K562 (cell line): ENCODE measurements around the gene RBKS. TPM values are rescaled to one million over a fixed set of nuclear protein-coding genes. Genes with fewer than 3 reads are reported as not detected.

Source experiments
- BRF1 ChIP-seq: IDR thresholded peaks from 3 replicates; pipeline ENCODE4 v1.6.1; 2011; ENCODE audit warnings: borderline replicate concordance, mild to moderate bottlenecking; ENCODE audit not compliant: insufficient read length; ENCODE audit errors: extremely low read depth
- RBM14 ChIP-seq: fragments of 200-400 bp; formaldehyde crosslinking; IDR thresholded peaks from 2 replicates; pipeline ENCODE4 v1.6.1; 2018; ENCODE audit warnings: low read depth, mild to moderate bottlenecking, low read length, moderate library complexity, borderline replicate concordance; ENCODE audit not compliant: insufficient read depth
- polyA plus RNA-seq, 8 experiments: library from polyadenylated mRNA; depleted of rRNA in 4 of 8; stranded (reverse) in 5 of 8; unstranded in 3 of 8; fragments of >200 nt; fragmentation: Nextera tagmentation in 2 of 8; fragmentation: Illumina TruSeq in 1 of 8; extraction: Ambion mirVana in 2 of 8; extraction: Trizol in 1 of 8; gene quantifications; 2 replicates each; pipeline versions ENCODE4 v1.2.1 to v1.2.3, GENCODE V29; 2011 to 2014; ENCODE audit warnings: inconsistent platforms in 1 of 8, missing spikeins in 1 of 8
- total RNA-seq, 7 experiments: library from RNA; depleted of rRNA in 6 of 7; stranded (reverse); fragments of >200 nt in 6 of 7; fragmentation: Illumina TruSeq in 2 of 7; extraction: Trizol in 2 of 7; gene quantifications; 2 replicates each; pipeline versions ENCODE4 v1.2.1 to v1.2.3, GENCODE V29; 2011 to 2021; ENCODE audit warnings: low replicate concordance in 1 of 7
- TF ChIP-seq, protein P1 (sequence below), 2 experiments: fragments of 450-650 bp; IDR thresholded peaks; 2 replicates each; pipeline ENCODE4 v1.6.1; 2018; ENCODE audit warnings: mild to moderate bottlenecking in 2 of 2, low read depth in 1 of 2; ENCODE audit not compliant: partially characterized antibody in 2 of 2
- TF ChIP-seq, protein P2 (sequence below): sonication (generic); formaldehyde crosslinking; IDR thresholded peaks from 2 replicates; pipeline ENCODE4 v1.8.0; 2022; ENCODE audit warnings: mild to moderate bottlenecking, missing genetic modification reagents, borderline replicate concordance
- TF ChIP-seq, protein P3 (sequence below): sonication (generic); formaldehyde crosslinking; IDR thresholded peaks from 2 replicates; pipeline ENCODE4 v1.8.0; 2022; ENCODE audit warnings: missing genetic modification reagents, mild to moderate bottlenecking, borderline replicate concordance
- TF ChIP-seq, protein P4 (sequence below): fragments of 450-650 bp; IDR thresholded peaks from 2 replicates; pipeline ENCODE4 v1.6.1; 2017; ENCODE audit warnings: antibody characterized with exemption, mild to moderate bottlenecking
- TF ChIP-seq, protein P5 (sequence below): sonication (generic); formaldehyde crosslinking; IDR thresholded peaks from 2 replicates; pipeline ENCODE4 v1.5.0; 2020; ENCODE audit warnings: missing genetic modification reagents

Gene RBKS
- total and polyA plus RNA-seq, 9 of the 15 experiments (the other 6 are each of a cell fraction or from before 2014, with no cell fraction given), result 0.06 to 0.39 (median 0.19) TPM

DNA sequence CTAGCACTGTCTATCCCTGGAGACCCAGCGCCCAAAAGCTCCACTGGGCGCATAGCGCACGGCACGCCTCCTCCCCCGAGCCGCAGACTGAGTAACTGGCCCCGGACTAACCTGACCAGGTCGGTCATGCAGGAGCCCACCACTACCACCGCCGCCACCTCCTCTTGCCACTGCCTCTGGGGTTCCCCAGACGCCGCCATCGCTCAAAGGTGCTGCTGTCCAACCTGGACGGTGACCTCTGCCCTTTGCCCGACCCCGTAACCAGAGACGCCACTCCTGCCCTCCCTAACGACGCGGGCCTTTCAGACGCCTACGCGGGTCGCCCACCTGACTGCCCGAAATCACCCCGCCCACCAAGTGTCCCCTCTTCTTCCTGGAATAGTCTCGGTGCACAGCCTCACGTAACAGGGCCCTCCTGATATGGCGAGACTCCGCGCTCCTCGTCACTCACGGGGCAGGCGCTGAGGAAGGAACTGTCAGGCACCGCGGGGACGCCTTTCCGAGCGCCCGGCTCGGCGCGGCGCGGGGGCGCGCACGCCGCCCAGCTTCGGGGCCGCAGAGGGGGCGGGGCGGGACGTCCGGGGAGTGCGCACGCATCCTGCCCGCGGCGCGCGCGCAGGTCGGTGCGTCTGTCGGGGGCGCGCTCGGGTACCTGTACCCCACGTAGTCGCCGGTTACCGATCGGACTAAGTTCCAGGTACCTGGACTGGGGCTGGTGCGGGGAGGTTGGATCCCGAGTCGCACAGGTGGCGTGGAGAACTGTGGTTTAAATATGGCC, at the start of gene RBKS, which contains the start of gene BABAM2 (continued):
- TF ChIP-seq, protein P1, sequence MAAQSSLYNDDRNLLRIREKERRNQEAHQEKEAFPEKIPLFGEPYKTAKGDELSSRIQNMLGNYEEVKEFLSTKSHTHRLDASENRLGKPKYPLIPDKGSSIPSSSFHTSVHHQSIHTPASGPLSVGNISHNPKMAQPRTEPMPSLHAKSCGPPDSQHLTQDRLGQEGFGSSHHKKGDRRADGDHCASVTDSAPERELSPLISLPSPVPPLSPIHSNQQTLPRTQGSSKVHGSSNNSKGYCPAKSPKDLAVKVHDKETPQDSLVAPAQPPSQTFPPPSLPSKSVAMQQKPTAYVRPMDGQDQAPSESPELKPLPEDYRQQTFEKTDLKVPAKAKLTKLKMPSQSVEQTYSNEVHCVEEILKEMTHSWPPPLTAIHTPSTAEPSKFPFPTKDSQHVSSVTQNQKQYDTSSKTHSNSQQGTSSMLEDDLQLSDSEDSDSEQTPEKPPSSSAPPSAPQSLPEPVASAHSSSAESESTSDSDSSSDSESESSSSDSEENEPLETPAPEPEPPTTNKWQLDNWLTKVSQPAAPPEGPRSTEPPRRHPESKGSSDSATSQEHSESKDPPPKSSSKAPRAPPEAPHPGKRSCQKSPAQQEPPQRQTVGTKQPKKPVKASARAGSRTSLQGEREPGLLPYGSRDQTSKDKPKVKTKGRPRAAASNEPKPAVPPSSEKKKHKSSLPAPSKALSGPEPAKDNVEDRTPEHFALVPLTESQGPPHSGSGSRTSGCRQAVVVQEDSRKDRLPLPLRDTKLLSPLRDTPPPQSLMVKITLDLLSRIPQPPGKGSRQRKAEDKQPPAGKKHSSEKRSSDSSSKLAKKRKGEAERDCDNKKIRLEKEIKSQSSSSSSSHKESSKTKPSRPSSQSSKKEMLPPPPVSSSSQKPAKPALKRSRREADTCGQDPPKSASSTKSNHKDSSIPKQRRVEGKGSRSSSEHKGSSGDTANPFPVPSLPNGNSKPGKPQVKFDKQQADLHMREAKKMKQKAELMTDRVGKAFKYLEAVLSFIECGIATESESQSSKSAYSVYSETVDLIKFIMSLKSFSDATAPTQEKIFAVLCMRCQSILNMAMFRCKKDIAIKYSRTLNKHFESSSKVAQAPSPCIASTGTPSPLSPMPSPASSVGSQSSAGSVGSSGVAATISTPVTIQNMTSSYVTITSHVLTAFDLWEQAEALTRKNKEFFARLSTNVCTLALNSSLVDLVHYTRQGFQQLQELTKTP (IDR thresholded peaks at IDR 0.05; ENCODE audit: low read depth in 1 of 2, partially characterized antibody in 2 of 2), result no peak
- TF ChIP-seq, protein P2, sequence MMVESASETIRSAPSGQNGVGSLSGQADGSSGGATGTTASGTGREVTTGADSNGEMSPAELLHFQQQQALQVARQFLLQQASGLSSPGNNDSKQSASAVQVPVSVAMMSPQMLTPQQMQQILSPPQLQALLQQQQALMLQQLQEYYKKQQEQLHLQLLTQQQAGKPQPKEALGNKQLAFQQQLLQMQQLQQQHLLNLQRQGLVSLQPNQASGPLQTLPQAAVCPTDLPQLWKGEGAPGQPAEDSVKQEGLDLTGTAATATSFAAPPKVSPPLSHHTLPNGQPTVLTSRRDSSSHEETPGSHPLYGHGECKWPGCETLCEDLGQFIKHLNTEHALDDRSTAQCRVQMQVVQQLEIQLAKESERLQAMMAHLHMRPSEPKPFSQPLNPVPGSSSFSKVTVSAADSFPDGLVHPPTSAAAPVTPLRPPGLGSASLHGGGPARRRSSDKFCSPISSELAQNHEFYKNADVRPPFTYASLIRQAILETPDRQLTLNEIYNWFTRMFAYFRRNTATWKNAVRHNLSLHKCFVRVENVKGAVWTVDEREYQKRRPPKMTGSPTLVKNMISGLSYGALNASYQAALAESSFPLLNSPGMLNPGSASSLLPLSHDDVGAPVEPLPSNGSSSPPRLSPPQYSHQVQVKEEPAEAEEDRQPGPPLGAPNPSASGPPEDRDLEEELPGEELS, result no peak
- TF ChIP-seq, protein P3, sequence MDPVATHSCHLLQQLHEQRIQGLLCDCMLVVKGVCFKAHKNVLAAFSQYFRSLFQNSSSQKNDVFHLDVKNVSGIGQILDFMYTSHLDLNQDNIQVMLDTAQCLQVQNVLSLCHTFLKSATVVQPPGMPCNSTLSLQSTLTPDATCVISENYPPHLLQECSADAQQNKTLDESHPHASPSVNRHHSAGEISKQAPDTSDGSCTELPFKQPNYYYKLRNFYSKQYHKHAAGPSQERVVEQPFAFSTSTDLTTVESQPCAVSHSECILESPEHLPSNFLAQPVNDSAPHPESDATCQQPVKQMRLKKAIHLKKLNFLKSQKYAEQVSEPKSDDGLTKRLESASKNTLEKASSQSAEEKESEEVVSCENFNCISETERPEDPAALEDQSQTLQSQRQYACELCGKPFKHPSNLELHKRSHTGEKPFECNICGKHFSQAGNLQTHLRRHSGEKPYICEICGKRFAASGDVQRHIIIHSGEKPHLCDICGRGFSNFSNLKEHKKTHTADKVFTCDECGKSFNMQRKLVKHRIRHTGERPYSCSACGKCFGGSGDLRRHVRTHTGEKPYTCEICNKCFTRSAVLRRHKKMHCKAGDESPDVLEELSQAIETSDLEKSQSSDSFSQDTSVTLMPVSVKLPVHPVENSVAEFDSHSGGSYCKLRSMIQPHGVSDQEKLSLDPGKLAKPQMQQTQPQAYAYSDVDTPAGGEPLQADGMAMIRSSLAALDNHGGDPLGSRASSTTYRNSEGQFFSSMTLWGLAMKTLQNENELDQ (CRISPR knock-in tag), result no peak
- TF ChIP-seq BRF1 (no peak), RBM14 (no peak)
- TF ChIP-seq, protein P4, sequence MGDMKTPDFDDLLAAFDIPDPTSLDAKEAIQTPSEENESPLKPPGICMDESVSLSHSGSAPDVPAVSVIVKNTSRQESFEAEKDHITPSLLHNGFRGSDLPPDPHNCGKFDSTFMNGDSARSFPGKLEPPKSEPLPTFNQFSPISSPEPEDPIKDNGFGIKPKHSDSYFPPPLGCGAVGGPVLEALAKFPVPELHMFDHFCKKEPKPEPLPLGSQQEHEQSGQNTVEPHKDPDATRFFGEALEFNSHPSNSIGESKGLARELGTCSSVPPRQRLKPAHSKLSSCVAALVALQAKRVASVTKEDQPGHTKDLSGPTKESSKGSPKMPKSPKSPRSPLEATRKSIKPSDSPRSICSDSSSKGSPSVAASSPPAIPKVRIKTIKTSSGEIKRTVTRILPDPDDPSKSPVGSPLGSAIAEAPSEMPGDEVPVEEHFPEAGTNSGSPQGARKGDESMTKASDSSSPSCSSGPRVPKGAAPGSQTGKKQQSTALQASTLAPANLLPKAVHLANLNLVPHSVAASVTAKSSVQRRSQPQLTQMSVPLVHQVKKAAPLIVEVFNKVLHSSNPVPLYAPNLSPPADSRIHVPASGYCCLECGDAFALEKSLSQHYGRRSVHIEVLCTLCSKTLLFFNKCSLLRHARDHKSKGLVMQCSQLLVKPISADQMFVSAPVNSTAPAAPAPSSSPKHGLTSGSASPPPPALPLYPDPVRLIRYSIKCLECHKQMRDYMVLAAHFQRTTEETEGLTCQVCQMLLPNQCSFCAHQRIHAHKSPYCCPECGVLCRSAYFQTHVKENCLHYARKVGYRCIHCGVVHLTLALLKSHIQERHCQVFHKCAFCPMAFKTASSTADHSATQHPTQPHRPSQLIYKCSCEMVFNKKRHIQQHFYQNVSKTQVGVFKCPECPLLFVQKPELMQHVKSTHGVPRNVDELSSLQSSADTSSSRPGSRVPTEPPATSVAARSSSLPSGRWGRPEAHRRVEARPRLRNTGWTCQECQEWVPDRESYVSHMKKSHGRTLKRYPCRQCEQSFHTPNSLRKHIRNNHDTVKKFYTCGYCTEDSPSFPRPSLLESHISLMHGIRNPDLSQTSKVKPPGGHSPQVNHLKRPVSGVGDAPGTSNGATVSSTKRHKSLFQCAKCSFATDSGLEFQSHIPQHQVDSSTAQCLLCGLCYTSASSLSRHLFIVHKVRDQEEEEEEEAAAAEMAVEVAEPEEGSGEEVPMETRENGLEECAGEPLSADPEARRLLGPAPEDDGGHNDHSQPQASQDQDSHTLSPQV, result no peak
- TF ChIP-seq, protein P5, sequence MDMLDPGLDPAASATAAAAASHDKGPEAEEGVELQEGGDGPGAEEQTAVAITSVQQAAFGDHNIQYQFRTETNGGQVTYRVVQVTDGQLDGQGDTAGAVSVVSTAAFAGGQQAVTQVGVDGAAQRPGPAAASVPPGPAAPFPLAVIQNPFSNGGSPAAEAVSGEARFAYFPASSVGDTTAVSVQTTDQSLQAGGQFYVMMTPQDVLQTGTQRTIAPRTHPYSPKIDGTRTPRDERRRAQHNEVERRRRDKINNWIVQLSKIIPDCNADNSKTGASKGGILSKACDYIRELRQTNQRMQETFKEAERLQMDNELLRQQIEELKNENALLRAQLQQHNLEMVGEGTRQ (CRISPR knock-in tag), result no peak
